GM04504 (cell line): Measurements from ENCODE around the gene ANKRD55.
"Not testable (repeated sequence)": the region's sequence is repeated elsewhere in the genome, so short reads cannot be mapped to it uniquely, and the experiment has no call there.

Experiments
- DNase-seq: peaks from one replicate; pipeline ENCODE4 v3.0.0-alpha.2; 2012; ENCODE audit warnings: low read depth

ANKRD55 gene

DNA sequence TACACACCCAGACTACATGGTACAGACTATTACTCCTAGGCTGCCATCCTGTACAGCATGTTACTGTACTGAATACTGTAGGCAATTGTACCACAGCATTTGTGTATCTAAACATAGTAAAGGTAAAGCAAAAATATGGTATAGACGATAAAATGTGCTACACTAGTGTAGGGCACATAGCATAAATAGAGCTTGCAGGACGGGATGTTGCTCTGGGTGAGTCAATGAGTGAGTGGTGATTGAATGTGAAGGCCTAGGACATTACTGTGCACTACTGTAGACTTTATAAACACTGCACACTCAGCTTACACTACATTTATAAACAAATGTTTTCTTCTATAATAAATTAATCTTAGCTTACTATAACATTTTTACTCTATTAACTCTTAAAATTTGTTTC lies 25.6 kb downstream of the ANKRD55 start:
- no peak for DNase-seq

DNA sequence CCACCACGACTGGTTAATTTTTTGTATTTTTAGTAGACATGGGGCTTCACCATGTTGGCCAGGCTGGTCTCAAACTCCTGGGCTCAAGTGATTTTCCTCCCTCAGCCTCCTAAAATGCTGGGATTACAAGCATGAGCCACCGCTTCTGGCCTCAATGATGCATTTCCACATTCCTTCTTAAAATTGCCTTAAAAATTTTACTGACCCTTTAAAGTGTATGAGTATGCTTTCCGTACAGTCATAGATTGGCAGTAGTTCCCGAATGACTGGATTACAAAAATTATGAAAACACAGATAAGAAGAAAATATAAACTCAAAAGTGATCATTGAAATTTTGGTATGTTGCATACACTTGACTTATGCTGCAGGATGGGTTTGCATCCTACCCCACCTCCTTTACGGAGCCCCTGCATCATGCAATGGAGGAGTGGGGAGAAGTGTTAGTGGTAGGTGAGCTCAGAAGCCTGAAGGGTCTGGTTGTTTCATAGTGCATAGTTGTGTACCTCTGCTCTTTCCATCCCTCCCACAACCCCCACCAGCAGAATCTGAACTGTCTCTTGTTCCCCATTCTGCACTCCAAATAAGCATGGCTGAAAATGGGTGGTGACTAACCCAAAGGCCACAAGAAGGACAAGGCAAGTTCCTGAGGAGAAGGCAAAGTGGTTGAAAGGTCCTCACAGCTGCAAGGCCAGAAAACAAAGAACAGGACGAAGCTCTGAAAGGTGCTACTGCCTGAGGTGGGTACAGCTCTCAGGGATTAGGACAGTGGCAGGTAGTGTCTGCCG lies 26.8 kb downstream of the ANKRD55 start:
- peak; percentile 64 for DNase-seq

DNA sequence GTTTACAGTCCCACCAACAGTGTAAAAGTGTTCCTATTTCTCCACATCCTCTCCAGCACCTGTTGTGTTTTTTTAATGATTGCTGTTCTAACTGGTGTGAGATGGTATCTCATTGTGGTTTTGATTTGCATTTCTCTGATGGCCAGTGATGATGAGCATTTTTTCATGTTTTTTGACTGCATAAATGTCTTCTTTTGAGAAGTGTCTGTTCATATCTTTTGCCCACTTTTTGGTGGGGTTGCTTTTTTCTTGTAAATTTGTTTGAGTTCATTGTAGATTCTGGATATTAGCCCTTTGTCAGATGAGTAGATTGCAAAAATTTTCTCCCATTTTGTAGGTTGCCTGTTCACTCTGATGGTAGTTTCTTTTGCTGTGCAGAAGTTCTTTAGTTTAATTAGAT lies 29.2 kb downstream of the ANKRD55 start:
- DNase-seq, result not testable (repeated sequence)

DNA sequence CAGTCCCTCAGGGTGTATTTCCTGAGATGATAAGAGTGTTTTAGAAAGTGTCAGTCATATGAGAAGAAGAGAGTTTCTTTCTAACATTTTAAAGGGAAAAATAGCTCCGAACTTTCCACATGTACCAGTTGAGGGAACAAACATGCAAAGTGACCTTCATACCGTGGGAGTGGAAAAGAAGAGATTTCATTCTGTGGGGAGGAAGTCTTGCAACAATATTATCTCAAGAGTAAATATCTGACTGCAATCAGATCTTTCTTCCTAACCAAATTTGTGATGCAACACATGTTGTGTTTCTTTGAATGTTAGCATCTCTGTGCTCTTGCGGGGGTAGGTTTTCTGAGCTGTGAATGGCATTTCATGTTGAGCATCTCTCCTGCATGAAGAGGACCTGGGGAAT lies 30.6 kb downstream of the ANKRD55 start:
- DNase-seq, result no peak

DNA sequence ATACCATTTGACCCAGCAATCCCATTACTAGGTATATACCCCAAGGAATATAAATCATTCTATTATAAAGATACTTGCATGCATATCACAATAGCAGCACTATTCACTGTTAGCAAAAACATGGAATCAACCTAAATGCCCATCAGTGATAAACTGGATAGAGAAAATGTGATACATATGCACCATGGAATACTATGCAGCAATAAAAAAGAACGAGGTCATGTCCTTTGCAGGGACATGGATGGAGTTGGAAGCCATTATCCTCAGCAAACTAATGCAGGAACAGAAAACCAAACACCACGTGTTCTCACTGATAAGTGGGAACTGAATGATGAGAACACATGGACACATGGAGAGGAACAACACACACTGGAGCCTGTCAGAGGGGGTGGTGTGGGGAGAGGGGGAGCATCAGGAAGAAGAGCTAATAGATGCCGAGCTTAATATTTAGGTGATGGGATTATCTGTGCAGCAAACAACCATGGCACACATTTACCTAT lies 31.3 kb downstream of the ANKRD55 start:
- not testable (repeated sequence) for DNase-seq

DNA sequence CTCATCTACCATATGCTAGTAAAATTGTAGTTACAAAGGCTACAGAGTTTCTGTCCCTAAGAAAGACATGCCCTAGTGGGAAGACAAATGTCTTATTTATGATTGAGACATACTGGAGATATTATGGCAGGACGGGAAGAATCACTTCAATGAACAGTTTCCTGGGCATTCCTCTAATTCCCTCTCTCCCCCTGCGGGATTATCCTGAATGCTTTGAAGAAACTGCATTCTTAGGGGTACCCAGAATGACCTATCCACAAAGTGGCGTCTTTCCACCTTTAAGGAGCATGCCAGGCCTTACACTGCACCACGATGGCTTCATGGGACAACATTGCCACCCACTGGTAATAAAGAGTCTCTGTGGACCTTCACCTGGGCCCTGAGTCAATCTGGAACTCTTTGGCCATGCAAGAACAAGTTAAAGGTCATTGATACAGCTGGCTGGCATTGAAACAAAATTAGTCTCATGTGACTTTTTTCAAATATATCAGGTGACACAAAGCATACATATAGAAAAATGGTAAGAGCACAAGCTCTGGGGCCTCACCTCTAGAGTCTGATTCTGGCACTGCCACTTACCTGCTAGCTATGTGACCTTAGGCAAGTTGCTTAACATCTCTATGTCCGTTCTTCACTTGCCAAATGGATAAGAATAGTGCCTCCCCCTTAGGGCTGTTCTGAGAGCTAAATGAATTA lies 32.0 kb downstream of the ANKRD55 start:
- peak; percentile 46 for DNase-seq

DNA sequence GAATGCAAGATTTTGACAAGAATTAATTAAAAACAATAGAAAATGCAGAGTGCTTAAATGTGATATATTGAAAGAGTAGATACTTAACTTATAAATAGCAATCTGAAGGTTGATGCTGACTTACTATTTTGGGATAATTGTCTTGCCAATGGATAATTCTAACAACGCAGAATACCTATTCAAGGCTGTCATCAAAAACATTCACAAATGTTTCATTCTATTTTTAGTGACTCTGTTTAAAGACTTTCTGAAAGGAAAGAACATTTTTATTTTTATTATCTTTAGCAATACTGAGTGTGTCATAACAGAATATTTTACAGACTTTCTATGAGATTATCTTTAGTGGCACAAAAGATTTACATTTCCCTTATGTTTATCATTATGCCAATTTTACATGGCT lies 38.1 kb downstream of the ANKRD55 start:
- DNase-seq, result no peak

DNA sequence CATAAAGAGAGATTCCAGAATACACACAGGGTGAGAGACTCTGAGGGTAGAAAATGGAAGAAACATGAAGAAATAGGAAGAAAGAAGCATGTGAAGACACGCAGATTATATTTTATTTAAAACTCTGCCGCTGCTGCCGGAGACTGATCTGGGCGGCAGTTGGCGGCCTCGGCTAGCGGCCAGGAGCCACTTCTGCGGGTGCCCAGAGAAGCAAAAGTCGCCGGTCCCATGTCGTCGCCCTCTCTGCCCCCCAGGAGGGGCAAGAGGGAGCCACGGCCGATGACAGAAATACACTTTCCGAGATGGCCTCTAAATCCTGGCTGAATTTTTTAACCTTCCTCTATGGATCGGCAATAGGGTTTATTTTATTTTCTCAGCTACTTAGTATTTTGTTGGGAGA lies 40.9 kb downstream of the ANKRD55 start:
- DNase-seq, result no peak

DNA sequence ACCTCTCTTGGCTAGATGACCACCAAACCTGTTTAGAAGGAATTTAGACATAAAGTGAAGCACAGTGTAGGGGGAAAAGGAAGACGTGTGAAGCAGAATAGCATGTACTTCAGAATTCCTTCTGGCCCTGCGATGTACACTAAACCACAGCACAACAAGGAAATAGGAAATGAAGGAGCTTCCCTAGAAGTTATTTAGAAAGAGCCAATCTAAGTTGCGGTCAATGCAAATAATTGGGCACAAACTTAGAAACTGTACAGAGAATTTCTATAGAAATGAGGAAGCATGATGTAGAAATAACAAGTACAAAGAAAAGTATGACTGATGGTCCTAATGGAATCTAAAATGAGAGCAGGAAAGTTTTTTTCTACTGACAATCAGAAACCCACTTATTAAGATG lies 41.5 kb downstream of the ANKRD55 start:
- DNase-seq, result no peak

DNA sequence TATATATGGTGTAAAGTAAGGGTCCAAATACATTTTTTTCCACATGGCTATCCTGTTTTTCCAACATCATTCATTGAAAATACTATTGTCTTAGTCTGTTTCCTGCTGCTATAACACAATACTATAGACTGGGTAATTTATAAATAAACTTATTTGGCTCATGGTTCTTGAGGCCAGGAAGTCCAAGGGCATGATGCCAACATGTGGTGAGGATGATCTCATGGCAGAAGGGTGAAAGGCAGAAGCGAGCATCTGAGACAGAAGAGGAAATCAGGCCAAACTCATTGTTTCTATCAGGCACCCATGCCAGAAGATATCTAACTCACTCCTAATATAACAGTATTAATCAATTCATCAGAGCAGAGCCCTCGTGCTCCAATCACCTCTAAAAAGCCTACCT lies 42.6 kb downstream of the ANKRD55 start:
- DNase-seq, result peak; percentile 60

DNA sequence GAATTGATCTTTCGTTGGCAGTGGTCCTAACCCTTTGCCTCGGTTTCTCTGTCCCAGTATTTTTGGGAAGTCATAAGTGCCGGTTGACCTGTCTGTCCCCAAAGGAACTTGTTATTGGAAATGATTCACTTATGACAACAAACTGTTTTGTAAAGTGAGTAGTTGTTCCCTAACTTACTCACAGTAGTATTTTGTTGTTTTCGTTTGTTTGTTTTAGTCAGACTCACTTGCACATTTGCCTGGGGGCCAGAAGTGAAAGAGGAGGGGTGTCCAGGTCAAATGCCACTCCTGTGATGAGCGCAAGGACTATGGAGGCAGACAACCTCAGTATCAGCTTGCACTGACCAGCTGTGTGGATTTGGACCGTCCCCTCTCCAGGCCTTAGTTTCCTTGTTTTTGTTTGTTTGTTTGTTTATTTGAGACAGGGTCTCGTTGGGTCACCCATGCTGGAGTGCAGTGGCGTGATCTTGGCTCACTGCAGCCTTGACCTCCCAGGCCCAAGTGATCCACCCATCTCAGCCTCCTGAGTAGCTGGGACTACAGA lies 47.3 kb downstream of the ANKRD55 start:
- DNase-seq, result no peak

DNA sequence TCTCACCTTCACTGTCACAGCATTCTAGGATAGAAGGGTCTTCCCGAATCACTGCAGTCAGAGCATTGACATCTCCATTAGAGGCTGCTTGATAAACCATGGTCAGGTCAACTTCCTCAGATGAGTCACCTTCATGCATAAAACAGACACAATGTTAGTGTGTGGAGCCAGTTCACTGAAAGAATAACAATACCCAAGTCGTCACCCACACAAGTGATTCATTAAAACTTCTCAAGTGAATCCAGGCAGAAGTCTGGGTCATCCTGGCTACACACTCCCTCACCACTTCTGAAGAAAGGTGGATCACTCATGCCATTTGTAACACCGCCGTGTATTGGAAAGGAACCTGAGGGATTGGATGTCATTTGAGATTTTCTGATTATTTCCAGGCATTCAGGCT lies 49.6 kb downstream of the ANKRD55 start:
- peak; percentile 57 for DNase-seq

DNA sequence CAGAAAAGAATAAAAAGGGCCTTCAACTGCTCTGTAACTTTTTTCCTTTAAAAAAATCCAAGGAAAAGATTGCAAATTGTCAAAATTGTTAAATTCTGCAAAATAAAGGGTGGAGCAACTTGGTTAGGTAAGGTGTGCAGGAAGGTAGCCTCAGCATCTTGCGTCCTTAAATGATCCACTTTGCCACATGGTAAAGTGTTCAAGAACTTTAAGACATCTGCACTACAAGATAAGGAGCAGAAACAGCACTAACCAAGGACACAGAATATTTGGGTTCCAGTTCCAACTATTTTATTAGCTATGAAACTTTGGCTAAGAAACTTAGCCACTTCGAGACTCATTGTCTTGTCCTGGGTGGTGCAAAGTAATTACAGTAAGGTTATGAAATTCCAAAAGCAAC lies 53.7 kb downstream of the ANKRD55 start:
- no peak for DNase-seq

DNA sequence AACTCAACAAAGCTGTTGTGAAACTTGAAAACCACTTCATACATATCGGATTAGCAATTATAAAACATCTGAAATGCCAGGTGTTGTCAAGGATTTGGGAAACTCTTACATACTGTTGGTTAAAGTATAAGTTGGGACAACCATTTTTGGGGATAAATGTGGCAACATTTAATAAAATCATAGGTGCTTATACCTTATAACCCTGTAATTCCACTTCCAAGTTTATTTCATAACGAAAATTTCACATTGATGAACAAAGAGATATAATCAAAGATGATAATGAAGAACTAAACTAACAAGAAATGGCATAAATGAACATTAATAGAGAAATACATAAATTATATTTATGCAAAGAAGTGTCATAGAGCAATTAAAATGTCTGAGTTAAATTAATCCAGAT lies 54.3 kb downstream of the ANKRD55 start:
- DNase-seq, result no peak

DNA sequence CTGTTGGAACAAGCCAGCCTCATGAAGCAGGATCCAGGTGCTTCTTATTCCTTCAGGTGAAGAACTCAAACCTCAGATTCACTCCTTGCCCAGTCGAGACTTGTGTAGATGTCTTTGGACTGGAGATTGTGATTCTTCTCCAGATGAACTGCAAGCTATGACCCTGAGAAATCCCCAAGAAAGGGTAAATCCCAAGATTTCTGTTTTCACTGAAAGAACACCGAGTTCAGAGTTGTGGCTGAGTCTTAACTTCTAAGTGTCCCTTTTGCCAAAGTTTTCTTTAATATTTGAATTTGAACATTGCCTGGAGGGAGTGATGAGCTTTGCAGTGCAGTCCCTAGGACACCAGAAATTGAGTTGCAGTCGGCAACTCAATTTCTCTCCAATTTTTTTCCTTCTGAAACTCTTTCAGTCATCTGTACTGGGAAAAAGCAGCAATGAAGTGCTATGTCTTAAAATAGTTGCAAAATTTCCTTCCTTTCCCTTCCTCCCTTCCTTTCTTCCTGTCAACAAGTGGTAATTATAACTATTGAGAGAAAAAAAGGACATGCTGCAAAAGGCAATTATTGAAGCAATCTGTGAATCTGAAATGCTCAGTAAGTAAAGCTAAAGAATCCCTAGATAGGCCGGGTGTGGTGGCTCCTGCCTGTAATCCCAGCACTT lies 56.1 kb downstream of the ANKRD55 start:
- DNase-seq, result no peak

DNA sequence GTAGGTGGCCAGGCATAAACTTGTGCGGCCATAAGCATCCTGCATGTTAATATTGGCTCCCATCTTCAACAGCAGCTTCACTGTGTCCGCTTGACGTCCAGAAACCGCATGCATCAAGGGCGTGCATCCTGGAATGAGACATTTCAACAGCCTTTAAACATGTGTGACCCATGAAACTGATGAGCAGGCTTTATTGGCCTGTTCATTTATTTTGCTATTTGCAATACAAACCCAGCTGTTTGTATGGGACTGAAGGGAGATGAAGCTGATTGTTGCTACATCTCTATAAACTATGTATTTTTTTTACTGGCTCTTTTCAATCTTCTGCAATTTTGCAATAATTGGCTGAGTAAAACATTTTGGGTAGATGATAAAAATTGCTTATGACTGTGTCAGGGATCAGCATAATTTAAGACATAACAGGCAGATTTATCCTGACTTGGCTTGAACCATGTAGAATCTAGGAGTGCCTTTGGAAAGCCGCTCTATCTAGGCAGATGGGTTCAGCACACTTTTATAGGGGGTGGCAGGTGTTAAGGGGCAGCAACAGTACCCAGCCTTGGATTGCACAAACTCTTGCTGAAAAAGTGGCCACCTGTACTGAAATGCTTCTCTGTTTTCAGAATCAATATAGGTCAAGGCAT lies 56.9 kb downstream of the ANKRD55 start:
- DNase-seq, result peak; percentile 90

DNA sequence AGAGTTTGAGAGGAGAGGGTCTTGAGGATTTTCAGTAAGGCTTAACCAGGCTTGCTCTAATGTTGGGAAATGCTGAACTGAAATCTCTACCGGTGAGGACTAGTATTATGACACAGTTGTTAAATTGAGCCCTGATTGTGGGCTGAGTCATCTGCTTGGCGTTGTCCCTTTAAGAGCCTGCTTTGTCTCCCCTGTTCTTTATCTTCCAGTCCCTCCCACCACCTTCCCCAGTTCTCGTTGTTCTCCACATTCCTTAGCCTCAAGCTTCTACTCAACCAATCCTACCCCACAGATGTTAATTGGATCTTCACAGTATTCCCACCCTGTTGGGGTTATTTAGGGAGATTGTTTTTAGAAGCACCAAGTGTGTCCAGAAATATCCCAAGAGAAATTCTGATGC lies 57.6 kb downstream of the ANKRD55 start:
- peak; percentile 50 for DNase-seq

DNA sequence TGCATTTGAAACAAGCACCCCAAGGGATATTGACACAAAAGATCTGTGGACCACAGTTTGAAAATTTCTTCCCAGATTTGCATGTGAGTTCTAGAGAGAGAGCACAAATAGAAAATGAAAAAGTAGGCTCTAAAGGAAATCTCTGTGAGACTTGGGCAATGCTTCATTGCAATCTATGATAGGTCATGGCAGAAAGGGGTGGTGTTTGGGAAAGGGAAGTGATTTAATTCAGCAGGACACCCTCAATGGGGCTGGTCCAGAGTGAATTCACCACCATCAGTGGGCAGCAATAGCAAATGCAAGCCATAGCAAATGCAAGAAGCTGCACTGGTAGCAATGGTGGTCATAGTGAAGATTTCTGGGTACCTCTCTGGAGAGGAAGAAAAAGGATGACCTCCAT lies 58.1 kb downstream of the ANKRD55 start:
- no peak for DNase-seq

DNA sequence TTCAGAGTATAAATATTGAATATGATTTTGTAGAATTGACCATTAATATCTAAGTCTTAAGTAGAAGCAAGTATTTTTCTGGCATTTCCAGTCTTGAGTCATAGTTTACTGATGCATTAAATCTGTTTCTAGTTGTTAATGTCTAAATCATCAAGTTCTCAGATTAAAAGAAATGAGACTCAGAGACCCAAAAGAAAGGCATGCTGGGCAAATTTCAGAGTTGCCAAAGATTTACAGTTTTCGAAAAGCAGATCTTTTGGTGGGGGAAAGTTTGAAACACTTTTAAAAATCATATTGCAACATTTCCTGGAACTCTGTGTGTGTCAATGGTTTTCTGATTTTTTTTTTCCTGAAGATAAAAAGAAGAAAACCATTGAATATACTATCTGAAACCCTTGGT lies 60.9 kb downstream of the ANKRD55 start:
- peak; percentile 67 for DNase-seq

DNA sequence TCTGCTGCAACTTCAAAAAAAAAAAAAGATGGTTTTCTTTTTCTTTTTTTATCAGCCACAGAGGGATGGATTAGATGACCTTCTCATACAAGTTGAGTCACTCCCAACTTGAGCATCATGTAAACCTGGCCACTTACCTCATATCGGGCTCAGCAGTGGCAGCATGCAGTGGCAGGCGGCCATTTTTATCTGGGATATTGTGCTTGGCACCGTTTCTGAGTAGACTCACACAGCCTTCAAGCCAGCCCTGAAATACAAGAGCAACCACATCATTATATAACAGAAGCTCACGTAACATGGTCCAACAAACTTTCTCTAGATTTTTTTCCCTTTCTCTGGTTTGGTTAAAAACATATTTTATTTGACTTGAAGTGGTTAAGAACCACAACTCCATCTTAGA lies 62.6 kb downstream of the ANKRD55 start:
- no peak for DNase-seq

DNA sequence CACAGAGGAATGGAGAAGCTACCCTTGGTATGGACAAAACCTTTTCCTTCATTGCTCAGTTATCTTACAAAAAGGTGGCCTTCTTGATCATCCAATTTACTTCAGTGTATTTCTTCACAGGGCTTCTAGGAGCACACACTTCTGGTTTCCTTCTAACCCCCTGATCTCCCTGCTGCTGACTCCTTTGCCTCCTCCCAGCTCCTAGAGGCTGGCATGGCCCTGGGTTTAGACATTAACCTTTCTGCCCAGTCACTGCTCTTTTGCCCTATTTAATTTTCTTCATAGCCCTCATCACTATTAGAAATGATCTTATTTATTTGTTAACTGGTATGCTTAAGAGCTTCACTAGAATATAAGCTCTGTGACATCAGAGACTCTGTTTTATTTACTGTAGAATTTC lies 63.2 kb downstream of the ANKRD55 start:
- DNase-seq, result no peak

DNA sequence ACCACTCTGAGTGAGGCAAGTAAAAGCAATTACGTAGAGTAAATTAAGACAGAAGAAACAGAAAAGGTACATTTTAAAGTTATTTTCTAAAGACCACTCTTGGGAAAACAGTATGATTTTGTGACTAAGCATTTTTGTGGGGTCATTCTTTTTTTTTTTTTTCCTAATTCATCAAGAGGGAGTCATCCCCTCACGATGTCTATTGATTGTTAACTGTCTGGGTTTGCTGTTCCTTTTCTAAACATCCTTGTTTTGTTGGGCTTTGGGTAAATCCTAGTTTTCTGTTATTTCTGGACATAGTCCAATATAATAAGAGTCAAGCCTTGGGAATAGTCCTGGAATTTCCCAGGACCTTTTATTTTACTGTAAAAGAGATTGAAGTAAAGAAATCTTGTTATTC lies 63.8 kb downstream of the ANKRD55 start:
- no peak for DNase-seq
